ENCODE measurements around the gene PDE6H. TPM values are rescaled to one million over a fixed set of nuclear protein-coding genes. Genes with fewer than 3 reads are reported as not detected.

Gene PDE6H
- total and polyA plus RNA-seq, 4 donors = 0.21 to 0.89 (median 0.35) TPM; not detected in 1

DNA sequence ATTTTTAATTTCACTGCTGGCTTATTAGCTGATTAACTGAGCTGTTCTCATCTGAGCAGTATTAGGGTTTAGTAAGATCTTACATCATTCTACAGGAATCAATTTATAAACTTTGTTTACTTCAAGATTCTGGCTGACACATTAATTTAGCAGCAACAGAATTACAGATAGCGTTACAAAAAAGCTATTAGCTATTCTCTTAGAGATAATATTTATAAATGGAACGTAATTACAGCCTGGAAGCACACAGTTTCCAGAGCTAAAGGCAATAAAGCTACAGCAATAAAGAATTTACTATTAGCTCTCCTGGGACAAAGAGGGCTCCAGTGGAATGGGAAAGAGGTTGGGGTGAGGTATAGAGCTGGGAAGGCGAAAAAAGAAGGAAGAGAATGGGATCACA is 34.7 kb downstream of the PDE6H start:
- Histone ChIP-seq H3K36me3 (ENCODE audit: control insufficient read depth, insufficient read depth, low read length) (no peaks in the 10 kb centered on the region), H3K9me3 (ENCODE audit: control insufficient read depth, insufficient read depth, low read length) (no peaks in the 10 kb centered on the region), H3K27me3 (ENCODE audit: control insufficient read depth, insufficient read depth, low read length) (no peaks in the 10 kb centered on the region), H3K27ac (ENCODE audit: low read depth, low read length) (no peak overlapping the region), H3K4me3 (ENCODE audit: low read depth, low read length) (no peak overlapping the region), H3K4me1 (ENCODE audit: control insufficient read depth, insufficient read depth, low read length) (no peaks in the 10 kb centered on the region)
- WGBS (ENCODE audit: insufficient coverage) = no CpG with 5 or more reads among the region's 3 CpGs
- peak in 2 of 6 donors; percentile 25 to 90 for DNase-seq (ENCODE audit: low read depth in 4 of 6, low spot score in 6 of 6)

DNA sequence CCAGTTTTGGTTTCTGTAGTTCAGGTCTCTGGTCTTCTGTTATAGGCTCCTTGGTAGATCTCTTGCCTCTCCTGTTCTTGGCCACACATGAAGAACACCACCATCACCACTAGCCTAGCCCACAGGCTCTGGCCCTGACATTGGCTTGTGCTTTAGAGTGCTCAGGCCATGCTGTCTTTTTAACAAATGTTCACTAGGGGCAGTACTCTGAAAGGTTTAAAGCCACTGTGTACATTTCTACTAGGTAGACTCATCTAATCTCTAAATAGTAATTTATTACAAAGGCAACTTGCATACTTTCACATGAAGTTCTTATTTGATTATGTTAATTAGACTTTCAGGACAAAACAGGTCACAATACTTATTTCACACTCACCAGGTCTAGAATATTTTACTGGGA is 38.3 kb downstream of the PDE6H start:
- Histone ChIP-seq H3K27ac (ENCODE audit: low read depth, low read length) (no peak overlapping the region), H3K4me3 (ENCODE audit: low read depth, low read length) (no peak overlapping the region), H3K9me3 (ENCODE audit: control insufficient read depth, insufficient read depth, low read length) (no peaks in the 10 kb centered on the region), H3K27me3 (ENCODE audit: control insufficient read depth, insufficient read depth, low read length) (no peaks in the 10 kb centered on the region), H3K4me1 (ENCODE audit: control insufficient read depth, insufficient read depth, low read length) (no peaks in the 10 kb centered on the region), H3K36me3 (ENCODE audit: control insufficient read depth, insufficient read depth, low read length) (no peaks in the 10 kb centered on the region)
- no peak for DNase-seq (ENCODE audit: low read depth in 4 of 6, low spot score in 6 of 6)

DNA sequence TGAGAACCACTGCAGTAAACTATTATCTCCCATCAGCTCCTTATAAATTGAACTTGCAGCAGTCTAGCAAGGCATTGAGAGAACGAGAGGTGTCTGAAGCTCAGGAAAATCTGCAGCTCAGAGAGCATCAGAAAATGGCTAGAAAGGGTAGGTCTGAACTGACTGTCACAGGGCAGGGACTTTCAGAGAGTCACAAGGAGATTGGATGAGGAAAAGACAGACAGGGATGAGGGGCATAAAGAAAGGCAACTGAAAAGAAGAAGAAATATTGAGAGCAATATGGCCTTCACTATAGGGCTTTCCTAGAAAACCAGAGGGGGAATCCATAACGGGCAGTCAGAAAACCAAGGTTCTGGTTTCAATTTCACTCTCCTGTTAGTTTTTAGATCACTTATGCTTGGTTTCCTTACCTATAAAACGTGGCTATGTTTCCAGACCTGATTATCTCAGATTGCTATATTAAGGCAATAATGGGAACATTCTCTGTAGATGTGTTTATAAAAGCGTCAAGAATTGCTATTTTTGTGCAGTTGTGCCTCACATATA is 40.9 kb downstream of the PDE6H start:
- no peak overlapping the region for H3K4me3 ChIP-seq (ENCODE audit: low read depth, low read length)
- no peaks in the 10 kb centered on the region for H3K27me3 ChIP-seq (ENCODE audit: control insufficient read depth, insufficient read depth, low read length)
- H3K4me1 ChIP-seq (ENCODE audit: control insufficient read depth, insufficient read depth, low read length) = no peaks in the 10 kb centered on the region
- H3K27ac ChIP-seq (ENCODE audit: low read depth, low read length) = no peak overlapping the region
- 70% methylated on average over 3 of the region's 4 CpGs for WGBS (ENCODE audit: insufficient coverage)
- DNase-seq (ENCODE audit: low read depth in 4 of 6, low spot score in 6 of 6) = peak in 1 of 6 donors; percentile 13
- H3K9me3 ChIP-seq (ENCODE audit: control insufficient read depth, insufficient read depth, low read length) = no peaks in the 10 kb centered on the region
- no peaks in the 10 kb centered on the region for H3K36me3 ChIP-seq (ENCODE audit: control insufficient read depth, insufficient read depth, low read length)

DNA sequence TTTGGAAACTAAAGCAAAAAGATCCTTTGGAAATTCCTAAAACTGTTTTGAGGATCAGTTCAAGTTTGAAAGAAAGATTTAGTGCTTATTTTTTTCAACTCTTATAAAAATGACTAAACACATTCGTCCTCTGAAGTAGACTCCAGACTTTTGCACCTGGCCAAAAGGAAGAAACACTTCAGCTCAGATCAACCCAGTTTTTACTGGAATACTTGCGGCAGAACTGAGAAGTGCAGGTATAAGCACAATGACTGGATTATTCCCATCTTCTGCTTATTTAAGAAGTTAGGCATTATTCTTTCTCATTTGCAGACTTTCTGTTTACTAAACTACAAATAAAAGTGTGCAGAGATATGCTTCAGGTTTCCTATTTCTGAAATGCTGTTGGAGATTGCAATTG is 41.9 kb downstream of the PDE6H start:
- no CpG with 5 or more reads among the region's 2 CpGs for WGBS (ENCODE audit: insufficient coverage)
- no peaks in the 10 kb centered on the region for H3K27me3 ChIP-seq (ENCODE audit: control insufficient read depth, insufficient read depth, low read length)

DNA sequence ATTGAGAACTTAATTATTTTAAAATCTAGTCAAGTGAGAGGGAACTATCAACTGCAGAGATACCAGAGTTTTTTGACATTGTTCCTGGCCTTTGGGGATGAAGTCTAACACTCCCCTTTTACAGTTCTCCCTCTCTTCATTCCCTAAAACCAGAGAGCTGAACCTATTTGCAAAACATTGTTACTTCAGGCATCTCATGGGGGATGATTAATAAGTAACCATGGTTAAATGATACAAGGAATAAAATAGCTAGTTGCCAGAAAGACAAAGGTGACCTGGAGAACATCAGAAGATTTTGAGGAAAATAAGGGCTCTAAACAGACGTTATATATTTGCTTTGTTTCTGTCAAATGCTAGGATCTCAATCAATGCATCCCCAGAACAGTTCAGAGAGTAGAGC is 42.3 kb downstream of the PDE6H start:
- Histone ChIP-seq H3K9me3 (ENCODE audit: control insufficient read depth, insufficient read depth, low read length) (no peaks in the 10 kb centered on the region), H3K27ac (ENCODE audit: low read depth, low read length) (no peak overlapping the region), H3K4me1 (ENCODE audit: control insufficient read depth, insufficient read depth, low read length) (no peaks in the 10 kb centered on the region), H3K27me3 (ENCODE audit: control insufficient read depth, insufficient read depth, low read length) (no peaks in the 10 kb centered on the region), H3K36me3 (ENCODE audit: control insufficient read depth, insufficient read depth, low read length) (no peaks in the 10 kb centered on the region), H3K4me3 (ENCODE audit: low read depth, low read length) (no peak overlapping the region)
- no peak for DNase-seq (ENCODE audit: low read depth in 4 of 6, low spot score in 6 of 6)
- no CpG with 5 or more reads among the region's 1 CpG for WGBS (ENCODE audit: insufficient coverage)

More for the DNA sequence above, 41.9 kb downstream of the PDE6H start:
- Histone ChIP-seq H3K4me1 (ENCODE audit: control insufficient read depth, insufficient read depth, low read length) (no peaks in the 10 kb centered on the region), H3K4me3 (ENCODE audit: low read depth, low read length) (no peak overlapping the region), H3K36me3 (ENCODE audit: control insufficient read depth, insufficient read depth, low read length) (no peaks in the 10 kb centered on the region), H3K9me3 (ENCODE audit: control insufficient read depth, insufficient read depth, low read length) (no peaks in the 10 kb centered on the region), H3K27ac (ENCODE audit: low read depth, low read length) (no peak overlapping the region)
- DNase-seq (ENCODE audit: low read depth in 4 of 6, low spot score in 6 of 6) = no peak

DNA sequence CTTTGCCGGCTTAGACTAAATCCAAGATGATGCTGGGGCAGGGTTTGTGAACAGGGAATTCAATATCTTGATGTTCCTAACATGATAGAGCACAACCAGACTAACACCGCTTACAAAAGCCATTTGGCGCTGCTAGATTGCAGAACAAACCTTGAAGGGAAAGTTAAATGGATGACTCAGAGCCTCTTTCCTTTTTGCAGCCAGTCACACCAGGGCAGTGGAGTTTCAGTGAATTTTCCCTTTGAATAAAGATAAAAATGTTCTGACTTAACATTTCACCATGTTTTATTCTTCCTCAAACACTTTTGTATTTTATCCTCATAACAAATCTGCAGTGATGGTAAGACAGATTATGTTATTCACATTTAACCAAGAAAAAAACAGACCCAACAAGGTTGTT is 47.3 kb downstream of the PDE6H start:
- no peak overlapping the region for H3K4me3 ChIP-seq (ENCODE audit: low read depth, low read length)
- no peak for DNase-seq (ENCODE audit: low read depth in 4 of 6, low spot score in 6 of 6)
- 60% methylated on average over 1 of the region's 3 CpGs for WGBS (ENCODE audit: insufficient coverage)
- H3K27me3 ChIP-seq (ENCODE audit: control insufficient read depth, insufficient read depth, low read length) = no peaks in the 10 kb centered on the region
- H3K27ac ChIP-seq (ENCODE audit: low read depth, low read length) = no peak overlapping the region
- no peaks in the 10 kb centered on the region for H3K9me3 ChIP-seq (ENCODE audit: control insufficient read depth, insufficient read depth, low read length)
- no peaks in the 10 kb centered on the region for H3K4me1 ChIP-seq (ENCODE audit: control insufficient read depth, insufficient read depth, low read length)
- H3K36me3 ChIP-seq (ENCODE audit: control insufficient read depth, insufficient read depth, low read length) = no peaks in the 10 kb centered on the region

Other genes starting within 250 kb of the PDE6H start
- gene WBP11, start 169.6 kb upstream of the PDE6H start, total RNA-seq = 10 to 100 TPM; 19.3 to 32.7 TPM
- 10 to 100 TPM; 68.8 to 86.2 TPM for gene WBP11, start 169.6 kb upstream of the PDE6H start, polyA plus RNA-seq (ENCODE audit: insufficient read length in 2 of 2)
- gene C12orf60, start 169.4 kb upstream of the PDE6H start, total RNA-seq = 1 to 10 TPM; 3.7 to 7.2 TPM
- gene C12orf60, start 169.4 kb upstream of the PDE6H start, polyA plus RNA-seq (ENCODE audit: insufficient read length in 2 of 2) = 1 to 10 TPM; 2.8 to 3.6 TPM
- 1 to 10 TPM; 5.0 to 7.4 TPM for gene SMCO3, start 158.9 kb upstream of the PDE6H start, total RNA-seq
- 1 to 10 TPM in 1 of 2 donors, under 1 TPM in 1; 0.44 to 1.2 TPM for gene SMCO3, start 158.9 kb upstream of the PDE6H start, polyA plus RNA-seq (ENCODE audit: insufficient read length in 2 of 2)
- 1 to 10 TPM in 1 of 2 donors, under 1 TPM in 1; 0.17 to 1.2 TPM for gene ART4, start 129.5 kb upstream of the PDE6H start, total RNA-seq
- gene ART4, start 129.5 kb upstream of the PDE6H start, polyA plus RNA-seq (ENCODE audit: insufficient read length in 2 of 2) = under 1 TPM in 1 of 2 donors, not detected in 1; 0.23 TPM
- gene MGP, start 87.2 kb upstream of the PDE6H start, total RNA-seq = 100 to 1,000 TPM; 280 to 326 TPM
- gene MGP, start 87.2 kb upstream of the PDE6H start, polyA plus RNA-seq (ENCODE audit: insufficient read length in 2 of 2) = 100 to 1,000 TPM in 1 of 2 donors, 10 to 100 TPM in 1; 28.7 to 119 TPM
- 1 to 10 TPM in 1 of 2 donors, under 1 TPM in 1; 0.22 to 1.1 TPM for gene ERP27, start 34.5 kb upstream of the PDE6H start, total RNA-seq
- under 1 TPM; 0.38 to 0.45 TPM for gene ERP27, start 34.5 kb upstream of the PDE6H start, polyA plus RNA-seq (ENCODE audit: insufficient read length in 2 of 2)
- gene ARHGDIB, start 11.4 kb upstream of the PDE6H start, total RNA-seq = 10 to 100 TPM; 31.7 to 58.1 TPM
- gene ARHGDIB, start 11.4 kb upstream of the PDE6H start, polyA plus RNA-seq (ENCODE audit: insufficient read length in 2 of 2) = 10 to 100 TPM; 33.7 to 43.5 TPM
- 10 to 100 TPM in 1 of 2 donors, 1 to 10 TPM in 1; 6.6 to 17.5 TPM for gene RERG, start 248.4 kb downstream of the PDE6H start, total RNA-seq
- 10 to 100 TPM in 1 of 2 donors, 1 to 10 TPM in 1; 9.5 to 11.5 TPM for gene RERG, start 248.4 kb downstream of the PDE6H start, polyA plus RNA-seq (ENCODE audit: insufficient read length in 2 of 2)

All from spinal cord (tissue), 10 donors.